Measurements from ENCODE around the gene OR1F1. TPM values are rescaled to one million over a fixed set of nuclear protein-coding genes. Genes with fewer than 3 reads are reported as not detected.
"Not testable (repeated sequence)": the region's sequence is repeated elsewhere in the genome, so short reads cannot be mapped to it uniquely, and the experiment has no call there.

The OR1F1 gene
- total RNA-seq, 1 experiment from 2014 or later: 0.47 TPM

- H3K4me3 ChIP-seq: peak overlapping the region; percentile 73
- DNase-seq: peak; percentile 76 to 81
- H3K36me3 ChIP-seq: no peaks in the 10 kb centered on the region
- H3K27ac ChIP-seq: peak overlapping the region; percentile 24; the same call in 1 of the 2 replicates
- H3K4me1 ChIP-seq: no peaks in the 10 kb centered on the region
- no peaks in the 10 kb centered on the region for H3K9me3 ChIP-seq (replicated peaks)
- H3K27me3 ChIP-seq: no peaks in the 10 kb centered on the region
Measured at GRCh38 chr16:3158510-3159314, 29.3 kb upstream of the OR1F1 start.

- Histone ChIP-seq H3K9me3 (replicated peaks) (no peaks in the 10 kb centered on the region), H3K27ac (no peak overlapping the region), H3K36me3 (no peaks in the 10 kb centered on the region), H3K4me3 (no peak overlapping the region), H3K4me1 (no peaks in the 10 kb centered on the region), H3K27me3 (0 out of 2 replicates have a peak, but pooled peaks cover 4% of the 10 kb centered on the region)
- no peak for DNase-seq
Measured at GRCh38 chr16:3161235-3162018, 26.6 kb upstream of the OR1F1 start.

- no peak overlapping the region for H3K4me3 ChIP-seq
- no peak for DNase-seq
- no peaks in the 10 kb centered on the region for H3K4me1 ChIP-seq
- no peak overlapping the region for H3K27ac ChIP-seq
- H3K36me3 ChIP-seq: no peaks in the 10 kb centered on the region
- H3K27me3 ChIP-seq: peaks cover 4% of the 10 kb centered on the region; the same call in 1 of the 2 replicates
- H3K9me3 ChIP-seq (replicated peaks): no peaks in the 10 kb centered on the region
Measured at GRCh38 chr16:3164121-3164991, 23.6 kb upstream of the OR1F1 start.

DNA sequence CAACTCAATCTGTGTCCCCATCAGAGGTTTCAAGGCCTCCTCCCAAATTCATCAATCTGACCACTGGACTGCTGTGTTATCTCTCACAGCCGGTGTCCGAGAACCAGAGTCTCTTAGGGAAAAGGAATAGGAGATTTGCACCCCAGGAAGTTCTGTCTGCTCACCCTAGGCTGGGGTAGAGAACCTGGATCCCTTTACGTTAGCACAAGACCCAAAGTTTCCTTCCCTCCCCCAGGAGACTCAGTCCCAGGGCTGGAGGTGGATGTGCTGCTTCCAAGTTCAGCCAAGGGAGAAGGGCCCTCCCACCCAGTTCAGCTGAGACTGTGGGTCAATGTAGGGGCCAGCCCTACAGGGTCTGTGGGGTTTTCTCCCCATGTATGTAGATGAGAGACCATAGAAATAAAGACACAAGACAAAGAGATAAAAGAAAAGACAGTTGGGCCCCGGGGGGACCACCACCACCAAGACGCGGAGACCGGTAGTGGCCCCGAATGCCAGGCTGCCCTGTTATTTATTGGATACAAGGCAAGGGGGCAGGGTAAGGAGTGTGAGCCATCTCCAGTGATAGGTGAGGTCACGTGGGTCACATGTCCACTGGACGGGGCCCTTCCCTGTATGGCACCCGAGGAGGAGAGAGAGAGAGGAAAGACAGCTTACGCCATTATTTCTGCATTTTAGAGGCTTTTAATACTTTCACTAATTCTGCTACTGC lies 22.7 kb upstream of the OR1F1 start:
- Histone ChIP-seq H3K27me3 (peaks cover 4% of the 10 kb centered on the region; the same call in 1 of the 2 replicates), H3K4me3 (no peak overlapping the region; the same call in 1 of the 2 replicates), H3K4me1 (no peaks in the 10 kb centered on the region), H3K36me3 (no peaks in the 10 kb centered on the region), H3K27ac (no peak overlapping the region), H3K9me3 (replicated peaks) (no peaks in the 10 kb centered on the region)
- DNase-seq: no peak

DNA sequence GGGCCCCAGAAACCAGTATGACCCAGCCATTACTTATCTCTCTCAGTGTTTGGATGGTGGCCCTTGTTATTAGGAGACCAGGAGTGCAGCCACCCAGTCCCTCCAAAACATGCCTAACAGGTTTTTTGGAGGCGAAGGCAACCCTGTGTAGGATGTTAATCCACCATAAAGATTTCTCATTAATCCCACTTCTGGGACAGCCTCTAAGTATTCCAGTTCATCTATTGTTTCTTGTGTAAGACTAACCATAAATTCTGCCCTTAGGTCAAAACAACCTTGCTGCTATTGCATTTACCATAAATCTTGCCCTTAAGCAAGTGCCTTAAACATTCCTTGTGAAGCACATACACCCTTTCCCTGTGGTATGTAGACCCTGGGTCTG lies 21.5 kb upstream of the OR1F1 start:
- Histone ChIP-seq H3K4me1 (no peaks in the 10 kb centered on the region), H3K27ac (no peak overlapping the region), H3K36me3 (no peaks in the 10 kb centered on the region), H3K4me3 (no peak overlapping the region), H3K27me3 (peaks cover 4% of the 10 kb centered on the region; the same call in 1 of the 2 replicates), H3K9me3 (replicated peaks) (no peaks in the 10 kb centered on the region)
- DNase-seq: no peak

GRCh38 chr16:3168729-3169128 lies 19.3 kb upstream of the OR1F1 start:
- not testable (repeated sequence) for DNase-seq; H3K27ac ChIP-seq; H3K27me3 ChIP-seq; H3K4me3 ChIP-seq; H3K4me1 ChIP-seq; H3K36me3 ChIP-seq; H3K9me3 ChIP-seq (replicated peaks)

GRCh38 chr16:3170440-3171180 lies 17.4 kb upstream of the OR1F1 start:
- Histone ChIP-seq H3K4me1 (peaks cover 6% of the 10 kb centered on the region), H3K9me3 (replicated peaks) (no peaks in the 10 kb centered on the region), H3K27ac (no peak overlapping the region), H3K4me3 (no peak overlapping the region), H3K27me3 (no peaks in the 10 kb centered on the region; the same call in 1 of the 2 replicates), H3K36me3 (no peaks in the 10 kb centered on the region)
- no peak for DNase-seq

DNA sequence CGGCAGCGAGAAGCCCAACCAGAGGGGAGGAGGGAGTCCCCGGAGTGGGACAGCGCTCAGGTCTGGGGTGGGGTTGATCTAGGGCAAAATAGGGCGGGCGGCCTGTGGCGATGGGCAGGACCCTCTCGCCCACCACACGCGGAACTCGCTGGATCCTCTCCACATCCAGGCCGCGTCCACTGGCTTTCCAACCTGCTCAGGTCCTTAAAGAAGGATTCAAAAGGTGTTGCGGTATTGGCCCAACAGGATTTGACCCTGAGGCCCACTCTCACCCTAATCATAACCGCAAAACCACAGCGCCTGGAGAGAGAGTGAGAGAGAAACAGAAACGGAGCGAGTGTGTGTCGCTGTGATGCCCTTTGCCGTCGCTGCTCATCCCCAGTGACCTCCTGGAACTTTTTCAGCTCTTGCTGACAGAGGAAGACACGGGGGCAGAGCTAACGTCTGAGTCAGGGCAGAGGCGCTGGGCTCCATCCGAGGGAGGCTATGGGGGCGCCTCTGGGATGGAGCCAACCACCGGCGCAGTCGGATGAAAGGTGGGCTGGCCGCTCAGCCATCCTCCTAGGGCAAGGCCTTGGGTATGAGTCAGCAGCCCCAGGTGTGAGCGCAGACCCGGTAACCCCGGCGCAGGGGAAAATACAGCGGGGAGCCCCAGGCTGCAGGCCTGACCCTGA lies 16.7 kb upstream of the OR1F1 start:
- H3K36me3 ChIP-seq: no peaks in the 10 kb centered on the region
- no peak for DNase-seq
- peaks cover 6% of the 10 kb centered on the region for H3K4me1 ChIP-seq
- no peaks in the 10 kb centered on the region; the same call in 1 of the 2 replicates for H3K27me3 ChIP-seq
- no peak overlapping the region for H3K27ac ChIP-seq
- no peaks in the 10 kb centered on the region for H3K9me3 ChIP-seq (replicated peaks)
- no peak overlapping the region for H3K4me3 ChIP-seq

DNA sequence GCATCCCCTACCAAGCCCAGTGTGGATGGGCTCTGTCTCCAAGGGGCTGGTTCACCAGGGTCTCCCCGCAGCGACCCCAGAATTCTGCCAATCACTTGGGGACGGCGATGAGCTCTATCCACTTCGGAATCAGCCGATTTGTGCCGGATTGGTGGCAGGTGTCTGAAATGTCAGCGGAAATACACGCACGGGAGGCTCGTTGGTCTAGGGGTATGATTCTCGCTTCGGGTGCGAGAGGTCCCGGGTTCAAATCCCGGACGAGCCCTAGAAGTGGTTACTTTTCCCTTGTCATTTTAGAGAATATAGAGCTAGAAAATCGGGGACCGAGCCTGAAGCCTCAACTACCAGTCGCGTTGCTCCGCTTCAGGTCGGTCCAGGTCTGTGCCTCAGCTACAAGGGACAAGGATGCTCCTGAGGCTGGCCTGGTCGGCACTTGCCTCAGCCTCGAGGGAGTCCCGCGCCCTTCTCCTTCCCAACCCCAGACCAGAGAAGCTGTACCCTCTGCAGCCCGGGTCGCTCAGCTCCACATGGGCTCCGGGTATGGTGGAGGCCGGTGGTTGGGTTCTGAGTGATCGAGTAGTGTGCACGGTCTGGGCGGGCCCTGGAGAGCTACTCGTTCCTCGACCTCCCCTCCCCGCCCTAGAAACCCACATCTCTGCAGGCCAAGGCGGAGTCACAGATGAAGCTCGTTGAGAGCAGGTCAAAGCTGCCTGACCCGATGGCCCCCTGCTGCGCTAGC lies 16.0 kb upstream of the OR1F1 start:
- Histone ChIP-seq H3K4me1 (peaks cover 6% of the 10 kb centered on the region), H3K27me3 (no peaks in the 10 kb centered on the region; the same call in 1 of the 2 replicates), H3K36me3 (no peaks in the 10 kb centered on the region), H3K9me3 (replicated peaks) (no peaks in the 10 kb centered on the region), H3K4me3 (no peak overlapping the region), H3K27ac (no peak overlapping the region)
- DNase-seq: no peak

DNA sequence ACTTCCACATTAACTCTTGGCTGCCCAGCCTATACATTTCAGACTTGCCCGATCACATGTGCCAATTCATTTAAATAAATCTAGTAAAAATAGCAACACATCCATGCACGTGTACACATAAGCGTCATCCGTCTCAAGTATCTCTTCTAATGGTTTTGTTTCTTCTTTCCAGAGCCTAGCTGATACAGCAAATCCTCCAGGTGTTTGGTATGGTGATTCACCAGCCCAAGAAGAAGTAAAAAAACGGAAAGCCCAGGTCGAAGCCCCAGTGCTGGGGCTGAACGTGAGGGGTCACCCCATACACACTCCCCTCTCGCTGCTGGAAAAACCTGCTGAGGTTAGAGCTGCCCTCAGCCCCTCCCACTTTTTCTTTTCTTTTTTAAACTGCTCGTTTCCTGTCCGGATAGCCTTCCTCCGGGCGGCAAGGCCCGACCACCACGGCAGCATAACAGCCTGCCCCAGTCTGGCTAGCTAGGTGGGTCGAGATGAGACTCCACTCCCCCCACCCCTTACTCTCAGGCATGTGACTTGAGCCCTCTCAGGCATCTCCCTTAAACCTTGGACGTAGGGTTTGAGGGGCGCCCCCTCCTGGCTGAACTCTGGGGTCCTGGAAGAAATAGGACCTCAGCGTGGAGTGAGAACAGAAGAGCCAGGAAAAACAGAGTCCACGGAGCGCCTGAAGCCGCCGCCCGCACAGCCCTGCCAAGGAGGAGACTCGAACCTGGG lies 13.9 kb upstream of the OR1F1 start:
- no peaks in the 10 kb centered on the region for H3K27me3 ChIP-seq
- H3K36me3 ChIP-seq: no peaks in the 10 kb centered on the region
- no peak overlapping the region for H3K27ac ChIP-seq
- H3K4me3 ChIP-seq: peak overlapping the region; percentile 47
- peaks cover 6% of the 10 kb centered on the region for H3K4me1 ChIP-seq
- DNase-seq: peak; percentile 70 to 85
- no peaks in the 10 kb centered on the region for H3K9me3 ChIP-seq (replicated peaks)

DNA sequence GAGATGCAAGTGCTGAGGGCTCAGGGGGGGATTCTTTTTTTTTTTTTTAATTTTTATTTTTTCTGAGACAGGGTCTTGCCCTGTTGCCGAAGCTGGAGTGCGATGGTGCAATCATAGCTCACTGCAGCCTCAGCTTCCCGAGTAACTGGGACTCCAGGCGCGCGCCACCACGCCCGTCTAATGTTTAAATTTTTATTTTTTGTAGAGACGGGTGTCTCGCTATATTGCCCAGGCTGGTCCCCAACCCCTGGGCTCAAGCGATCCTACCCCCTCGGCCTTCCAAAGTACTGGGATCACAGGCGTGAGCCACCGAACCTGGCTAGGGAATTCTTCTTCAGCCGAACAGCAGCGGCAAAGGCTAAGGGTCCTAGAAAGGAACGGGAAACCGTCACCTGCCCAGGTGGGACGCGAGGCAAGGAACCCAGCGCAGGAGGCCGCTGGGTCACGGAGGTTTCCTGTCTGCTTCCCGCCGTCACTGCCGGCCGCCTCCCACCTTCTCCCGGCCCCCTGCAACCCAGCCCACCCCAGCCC lies 13.3 kb upstream of the OR1F1 start:
- Histone ChIP-seq H3K4me3 (no peak overlapping the region), H3K27ac (no peak overlapping the region), H3K4me1 (peaks cover 6% of the 10 kb centered on the region), H3K27me3 (no peaks in the 10 kb centered on the region), H3K36me3 (no peaks in the 10 kb centered on the region), H3K9me3 (replicated peaks) (no peaks in the 10 kb centered on the region)
- DNase-seq: no peak
